Activated naive CD4-positive, alpha-beta T cell treated with anti-CD3 and anti-CD28 coated beads, Interleukin-2, amount 10 ng/mL, durations not matched to agents 7 days and 5 days (primary cell): ENCODE data around the gene SLC40A1.

ENCODE experiments used
- CTCF ChIA-PET: fragments of 350-600 bp; sonication (Branson Sonifier 250); formaldehyde crosslinking; loops from one replicate; lab custom pipeline; 2021; ENCODE audit warnings: antibody characterized with exemption; lab: Charles Lee
- DNase-seq: peaks from one replicate; pipeline ENCODE4 v3.0.0-alpha.2; 2020
- H3K27ac Mint-ChIP-seq: one replicate; pipeline ENCODE4 v1.8.0; 2021; ENCODE audit warnings: mild to moderate bottlenecking, moderate library complexity, mixed read lengths
- H3K27me3 Mint-ChIP-seq: one replicate; pipeline ENCODE4 v1.8.0; 2021; ENCODE audit warnings: mild to moderate bottlenecking, mixed read lengths
- H3K36me3 Mint-ChIP-seq: one replicate; pipeline ENCODE4 v1.8.0; 2021; ENCODE audit warnings: mixed read lengths
- H3K4me1 Mint-ChIP-seq: one replicate; pipeline ENCODE4 v1.8.0; 2021; ENCODE audit warnings: mixed read lengths
- H3K4me3 Mint-ChIP-seq: one replicate; pipeline ENCODE4 v1.8.0; 2021; ENCODE audit warnings: mild to moderate bottlenecking, moderate library complexity, mixed read lengths
- H3K9me3 Mint-ChIP-seq: one replicate; pipeline ENCODE4 v1.8.0; 2021; ENCODE audit warnings: mixed read lengths

The SLC40A1 gene

DNA sequence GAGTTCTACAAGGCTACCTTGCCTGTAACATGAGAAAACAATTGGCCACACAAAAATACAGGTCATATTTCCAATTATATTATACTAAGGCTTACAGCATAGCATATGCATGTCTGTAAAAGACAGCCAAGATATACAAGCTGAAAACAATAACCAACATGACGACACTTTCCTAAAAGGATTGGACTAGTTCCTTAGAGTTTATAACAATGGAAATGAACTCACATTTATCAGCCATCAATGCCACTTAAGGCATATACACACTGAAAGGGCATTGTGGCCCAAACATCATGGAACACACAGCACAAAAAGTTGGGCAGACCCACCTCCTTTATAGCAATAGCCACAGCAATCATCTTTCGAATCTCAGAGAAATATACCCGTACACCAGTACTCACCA is 52.0 kb downstream of the SLC40A1 start:
- H3K9me3 Mint-ChIP-seq = no peaks in the 10 kb centered on the region
- H3K27ac Mint-ChIP-seq = no peak overlapping the region
- no peak overlapping the region for H3K4me3 Mint-ChIP-seq
- H3K27me3 Mint-ChIP-seq = peaks cover 4% of the 10 kb centered on the region
- CTCF ChIA-PET = no interaction called here
- DNase-seq = no peak
- H3K4me1 Mint-ChIP-seq = no peaks in the 10 kb centered on the region
- H3K36me3 Mint-ChIP-seq = no peaks in the 10 kb centered on the region

DNA sequence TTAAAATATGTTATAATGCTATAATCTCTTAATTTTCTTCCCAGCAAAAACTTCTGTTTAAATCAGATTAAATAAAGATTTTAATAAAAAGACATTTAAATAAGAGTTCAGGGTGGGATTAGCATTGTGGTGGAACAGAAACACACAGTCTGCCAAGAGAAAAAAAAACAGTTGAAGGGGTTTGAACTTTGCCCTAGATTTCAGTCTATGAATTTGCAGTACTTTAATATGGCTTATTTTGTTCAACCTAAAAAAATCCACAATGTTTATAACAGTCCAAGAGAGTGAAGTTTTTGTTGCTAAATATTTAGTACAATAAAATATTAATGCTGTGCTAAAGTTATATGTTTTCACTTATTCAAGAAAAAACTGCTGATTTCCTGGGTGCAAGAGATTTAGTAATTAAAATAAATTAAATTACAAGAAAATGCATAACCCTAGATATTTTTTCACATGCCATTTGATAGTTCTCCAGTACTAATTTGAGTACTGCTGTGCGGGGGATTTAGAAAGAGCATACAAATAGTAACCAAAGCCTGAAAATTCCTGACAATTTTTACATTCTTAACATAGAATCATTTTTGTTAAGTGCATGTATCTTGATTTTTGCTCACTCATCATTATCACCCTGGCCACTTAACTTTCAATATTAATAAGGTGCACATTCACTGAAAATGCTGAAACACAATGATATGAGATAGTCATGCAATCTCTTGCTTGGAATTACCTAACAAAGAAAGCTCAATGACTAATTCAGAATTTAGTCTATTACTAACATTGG is 52.6 kb downstream of the SLC40A1 start:
- H3K4me1 Mint-ChIP-seq = no peaks in the 10 kb centered on the region
- no peak overlapping the region for H3K27ac Mint-ChIP-seq
- CTCF ChIA-PET = no interaction called here
- no peaks in the 10 kb centered on the region for H3K9me3 Mint-ChIP-seq
- no peak for DNase-seq
- no peaks in the 10 kb centered on the region for H3K36me3 Mint-ChIP-seq
- peaks cover 4% of the 10 kb centered on the region for H3K27me3 Mint-ChIP-seq
- no peak overlapping the region for H3K4me3 Mint-ChIP-seq

DNA sequence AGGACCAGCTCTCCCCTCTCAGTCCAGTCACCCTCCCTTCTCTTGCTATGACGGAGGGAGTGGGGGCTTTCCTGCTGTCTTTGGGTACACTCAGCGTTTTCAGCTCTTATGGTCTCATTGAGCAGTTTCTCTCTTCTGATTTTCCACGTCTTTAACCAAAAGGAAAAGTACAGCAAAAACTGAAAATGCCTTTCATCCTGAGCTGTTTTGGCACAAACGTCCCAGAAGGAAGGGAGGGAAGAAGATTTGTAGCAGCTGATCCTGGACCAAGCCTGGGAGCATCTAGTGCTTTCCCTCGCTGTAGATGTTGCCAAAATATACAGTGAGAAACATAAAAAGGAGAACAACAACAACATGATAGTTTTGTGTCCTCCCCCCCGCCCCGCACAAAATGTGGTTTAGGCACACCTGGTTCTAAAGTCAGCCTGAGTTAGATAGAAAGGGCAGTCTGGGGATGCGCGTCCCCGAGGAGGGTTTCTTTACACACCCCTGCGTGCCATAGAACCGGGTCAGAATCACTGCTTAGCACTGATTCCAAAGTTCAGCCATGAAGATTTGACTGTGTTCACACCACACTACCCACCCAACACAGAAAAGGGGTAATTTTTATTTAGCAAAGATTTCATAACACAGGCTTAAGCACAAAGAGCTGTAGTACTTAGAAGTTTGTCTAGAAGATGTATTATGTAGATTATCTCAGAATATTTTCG is 53.4 kb downstream of the SLC40A1 start:
- Mint-ChIP-seq H3K27ac (no peak overlapping the region), H3K36me3 (no peaks in the 10 kb centered on the region), H3K9me3 (no peaks in the 10 kb centered on the region), H3K4me1 (no peaks in the 10 kb centered on the region), H3K27me3 (peaks cover 4% of the 10 kb centered on the region), H3K4me3 (no peak overlapping the region)
- CTCF ChIA-PET = no interaction called here
- DNase-seq = no peak

DNA sequence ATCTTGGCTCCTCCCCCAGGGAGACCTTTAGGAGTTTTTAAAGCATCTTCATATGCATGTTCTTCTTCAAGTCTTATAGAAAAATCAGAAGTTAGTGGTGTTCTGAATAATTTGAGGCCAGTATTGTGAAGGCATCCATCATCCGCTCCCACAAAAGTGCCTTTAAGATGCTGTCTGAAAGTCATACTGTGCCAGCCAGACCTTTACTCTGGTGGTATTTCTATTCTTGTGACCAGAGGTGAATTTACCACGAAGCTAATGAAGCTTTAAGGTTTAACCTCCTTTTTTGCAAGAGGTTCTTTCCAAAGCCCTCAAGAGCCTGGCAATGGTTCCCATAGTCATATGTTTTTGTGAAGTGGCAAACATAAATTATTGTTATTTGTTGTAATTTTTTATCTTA is 54.3 kb downstream of the SLC40A1 start:
- H3K4me3 Mint-ChIP-seq = no peak overlapping the region

DNA sequence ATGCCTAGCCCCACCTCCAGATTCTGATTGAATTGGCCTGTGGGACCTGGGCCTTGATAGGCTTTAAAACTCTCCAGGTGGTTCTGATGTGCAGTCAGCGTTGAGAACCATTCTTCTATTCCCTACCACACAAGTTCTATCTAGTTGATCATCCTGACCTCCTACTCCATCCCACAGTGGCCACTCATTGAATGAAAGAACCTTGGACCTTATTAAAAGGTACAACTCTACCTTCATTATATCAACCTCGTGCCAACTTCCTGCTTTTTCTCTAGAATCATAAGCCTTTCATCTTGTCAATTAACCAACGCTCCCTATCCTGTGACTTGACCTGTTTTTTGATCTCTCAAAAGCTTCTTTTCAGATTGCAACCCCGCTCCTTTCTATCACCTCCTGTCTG is 55.8 kb downstream of the SLC40A1 start:
- DNase-seq = no peak
- no peaks in the 10 kb centered on the region for H3K36me3 Mint-ChIP-seq
- H3K9me3 Mint-ChIP-seq = no peaks in the 10 kb centered on the region
- no peaks in the 10 kb centered on the region for H3K4me1 Mint-ChIP-seq
- peaks cover 4% of the 10 kb centered on the region for H3K27me3 Mint-ChIP-seq
- CTCF ChIA-PET = no interaction called here
- no peak overlapping the region for H3K27ac Mint-ChIP-seq
- H3K4me3 Mint-ChIP-seq = no peak overlapping the region

More for the DNA sequence above, 54.3 kb downstream of the SLC40A1 start:
- Mint-ChIP-seq H3K4me1 (no peaks in the 10 kb centered on the region), H3K27ac (no peak overlapping the region), H3K36me3 (no peaks in the 10 kb centered on the region), H3K9me3 (no peaks in the 10 kb centered on the region), H3K27me3 (peaks cover 4% of the 10 kb centered on the region)
- CTCF ChIA-PET = no interaction called here
- no peak for DNase-seq

DNA sequence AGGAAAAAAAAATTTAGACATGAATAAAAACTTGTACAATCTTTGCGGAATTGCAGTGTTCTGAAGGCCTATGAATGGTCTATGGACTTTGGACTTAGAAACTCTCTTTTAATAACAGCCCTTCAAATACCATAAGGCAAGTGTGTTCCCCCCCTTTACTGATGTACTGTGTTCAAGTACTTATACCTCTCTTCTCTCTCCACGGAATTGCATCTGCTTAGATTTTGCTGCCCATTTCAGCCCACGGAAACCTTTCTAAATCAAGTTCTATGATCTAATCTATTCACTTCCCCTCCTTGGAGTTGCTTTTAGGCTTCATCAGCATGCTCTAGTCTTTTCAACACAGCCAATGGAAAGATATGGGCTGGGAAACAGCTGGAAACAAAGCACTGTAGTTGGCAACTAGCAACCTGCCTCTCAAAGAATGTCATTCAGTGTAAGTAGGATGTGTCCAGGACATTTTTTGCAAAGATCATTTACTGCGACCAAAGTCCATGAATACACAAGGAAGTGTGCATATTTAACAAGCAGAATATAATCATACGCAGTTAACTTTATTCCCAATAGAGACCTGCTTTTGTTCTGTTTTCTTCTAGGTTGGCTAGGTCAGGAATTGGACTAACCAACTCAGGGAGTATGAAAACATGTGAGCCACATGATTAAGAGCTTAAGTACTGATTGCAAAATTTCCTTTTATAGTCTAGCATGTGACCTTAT is 58.0 kb downstream of the SLC40A1 start:
- no peak for DNase-seq
- CTCF ChIA-PET = no interaction called here
- no peak overlapping the region for H3K4me3 Mint-ChIP-seq
- peaks cover 11% of the 10 kb centered on the region for H3K27me3 Mint-ChIP-seq
- no peak overlapping the region for H3K27ac Mint-ChIP-seq
- H3K4me1 Mint-ChIP-seq = no peaks in the 10 kb centered on the region
- H3K36me3 Mint-ChIP-seq = no peaks in the 10 kb centered on the region
- H3K9me3 Mint-ChIP-seq = no peaks in the 10 kb centered on the region

DNA sequence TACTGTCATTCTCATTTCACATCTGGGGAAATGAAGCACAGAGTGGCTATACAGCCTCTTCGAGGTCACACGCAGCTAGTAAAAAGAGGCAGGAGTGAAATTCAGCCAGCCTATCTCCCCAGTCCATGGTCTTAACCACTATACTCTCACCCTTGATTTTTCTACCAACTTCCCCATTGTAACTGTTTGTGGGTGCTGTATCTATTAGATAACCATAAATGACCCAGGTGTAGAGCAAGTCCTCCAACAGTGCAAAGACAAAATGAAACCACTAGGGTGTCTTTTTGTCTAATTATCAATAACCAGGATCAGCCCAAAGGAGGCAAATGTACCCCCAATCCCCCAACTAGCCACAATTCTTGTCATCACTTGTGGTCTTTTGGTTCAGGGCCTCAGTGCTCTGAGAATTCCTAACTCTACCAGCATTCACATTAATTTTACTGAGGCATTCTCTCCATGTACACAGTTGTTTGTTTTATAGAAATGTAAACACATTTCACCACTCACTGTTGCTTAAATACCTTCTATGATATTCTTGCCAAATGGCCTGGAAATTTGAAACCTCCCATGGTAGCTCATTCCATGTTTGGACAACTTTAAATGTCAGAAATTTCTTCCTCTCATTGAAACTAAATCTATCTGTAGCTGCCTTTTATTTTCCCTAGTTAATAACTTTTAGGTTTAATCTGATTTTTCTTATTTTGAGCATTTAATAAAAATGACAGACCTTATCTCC is 58.7 kb downstream of the SLC40A1 start:
- no peaks in the 10 kb centered on the region for H3K36me3 Mint-ChIP-seq
- CTCF ChIA-PET = no interaction called here
- DNase-seq = no peak
- H3K9me3 Mint-ChIP-seq = no peaks in the 10 kb centered on the region
- H3K4me3 Mint-ChIP-seq = no peak overlapping the region
- peaks cover 9% of the 10 kb centered on the region for H3K27me3 Mint-ChIP-seq
- H3K4me1 Mint-ChIP-seq = no peaks in the 10 kb centered on the region
- no peak overlapping the region for H3K27ac Mint-ChIP-seq

DNA sequence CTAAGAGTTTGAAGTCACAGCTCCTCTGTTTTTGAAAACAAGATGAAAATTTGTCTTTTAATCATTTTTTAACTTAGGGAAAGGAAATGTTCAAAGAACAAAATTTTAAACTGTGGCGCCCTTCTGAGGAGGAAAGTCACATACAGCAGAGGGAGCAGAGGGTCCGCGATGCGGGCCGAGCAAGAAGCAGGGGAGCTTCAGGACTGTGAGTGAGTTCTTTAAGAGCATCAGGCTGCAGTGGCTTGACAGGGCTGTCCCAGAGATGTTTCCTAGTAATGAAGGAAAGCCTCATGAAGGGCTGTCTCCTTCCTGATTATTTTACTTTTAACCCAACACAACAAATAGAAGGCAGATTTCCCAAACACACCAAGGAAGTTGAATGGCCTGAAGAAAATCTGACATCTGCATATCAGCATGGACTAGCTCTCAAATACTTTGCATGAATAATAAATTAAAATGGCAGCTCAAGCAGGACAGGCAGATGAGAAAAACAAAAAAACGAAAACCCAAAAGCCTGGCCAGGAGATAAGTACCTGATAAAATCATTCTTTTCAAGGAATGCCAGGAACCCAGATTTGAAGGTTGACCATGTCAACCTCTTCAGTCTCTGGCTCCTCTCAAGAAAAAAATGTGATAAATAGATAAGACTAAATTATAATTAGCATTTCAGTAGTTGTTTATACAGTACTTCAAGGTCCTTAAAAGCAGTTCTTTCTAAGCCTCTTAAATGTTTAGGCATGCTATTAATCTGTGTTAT is 60.8 kb downstream of the SLC40A1 start:
- CTCF ChIA-PET = no interaction called here
- H3K9me3 Mint-ChIP-seq = no peaks in the 10 kb centered on the region
- H3K27ac Mint-ChIP-seq = no peak overlapping the region
- H3K36me3 Mint-ChIP-seq = no peaks in the 10 kb centered on the region
- peaks cover 8% of the 10 kb centered on the region for H3K27me3 Mint-ChIP-seq
- no peak overlapping the region for H3K4me3 Mint-ChIP-seq
- no peak for DNase-seq
- no peaks in the 10 kb centered on the region for H3K4me1 Mint-ChIP-seq

DNA sequence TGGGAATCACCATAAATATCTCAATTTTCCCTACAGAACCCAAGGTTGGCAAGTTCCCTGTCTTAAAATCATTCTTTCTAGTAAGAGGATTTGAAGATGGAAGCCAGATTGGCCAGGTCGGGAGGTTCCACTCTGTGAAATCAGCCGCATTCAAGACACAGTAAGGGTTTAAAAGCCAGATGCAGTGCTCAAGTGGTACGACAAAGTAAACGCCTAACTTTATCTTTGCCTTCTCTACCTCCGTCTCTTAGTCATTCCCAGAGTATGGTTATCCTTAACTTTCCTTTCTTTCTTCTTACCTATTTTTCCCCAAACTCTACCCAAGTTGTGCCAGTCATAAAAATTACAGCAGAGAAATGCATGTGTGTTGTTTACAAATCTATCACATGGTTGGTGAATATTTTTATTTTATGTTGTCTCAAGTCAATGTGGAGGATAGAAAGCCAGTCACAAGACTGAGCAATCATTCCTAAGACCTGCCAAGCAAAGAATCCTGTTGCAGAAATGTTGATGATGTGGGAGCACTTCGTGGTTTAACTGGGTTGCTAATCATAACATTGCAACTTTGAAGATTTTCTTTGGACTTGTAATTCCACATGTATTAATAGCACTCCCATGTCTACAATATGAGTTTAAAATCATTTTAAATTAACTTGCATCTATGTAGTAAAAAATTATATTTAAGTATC is 62.6 kb downstream of the SLC40A1 start:
- Mint-ChIP-seq H3K27ac (no peak overlapping the region), H3K4me1 (no peaks in the 10 kb centered on the region), H3K9me3 (no peaks in the 10 kb centered on the region), H3K4me3 (no peak overlapping the region), H3K36me3 (no peaks in the 10 kb centered on the region), H3K27me3 (peaks cover 8% of the 10 kb centered on the region)
- CTCF ChIA-PET = no interaction called here
- no peak for DNase-seq

DNA sequence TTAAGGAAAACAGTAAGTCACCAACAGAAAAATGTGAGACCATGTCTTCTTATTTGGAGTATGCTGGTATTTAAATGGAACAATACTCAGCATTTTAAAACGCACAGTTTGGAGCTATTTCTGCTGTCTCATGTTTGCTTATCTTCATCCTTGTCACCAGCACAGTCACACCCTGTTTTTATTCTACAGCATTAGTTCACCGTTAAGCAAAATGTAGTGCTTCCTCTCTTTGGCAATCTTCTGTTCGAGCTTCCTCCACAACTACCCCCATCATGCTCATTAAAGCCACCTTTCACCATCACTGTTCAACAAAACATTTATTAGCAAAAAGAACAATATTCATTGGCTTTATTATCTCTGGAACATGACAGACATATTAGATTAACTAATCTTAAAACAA is 64.0 kb downstream of the SLC40A1 start:
- no peaks in the 10 kb centered on the region for H3K9me3 Mint-ChIP-seq
- no peaks in the 10 kb centered on the region for H3K36me3 Mint-ChIP-seq
- H3K27ac Mint-ChIP-seq = no peak overlapping the region
- H3K27me3 Mint-ChIP-seq = peaks cover 12% of the 10 kb centered on the region
- no peak for DNase-seq
- H3K4me3 Mint-ChIP-seq = no peak overlapping the region
- CTCF ChIA-PET = interaction anchor here (0.7 kb wide), 1 partner anchor 1512 kb away, joined by 3 read pairs; no protein-coding TSS in a partner anchor
- H3K4me1 Mint-ChIP-seq = no peaks in the 10 kb centered on the region

DNA sequence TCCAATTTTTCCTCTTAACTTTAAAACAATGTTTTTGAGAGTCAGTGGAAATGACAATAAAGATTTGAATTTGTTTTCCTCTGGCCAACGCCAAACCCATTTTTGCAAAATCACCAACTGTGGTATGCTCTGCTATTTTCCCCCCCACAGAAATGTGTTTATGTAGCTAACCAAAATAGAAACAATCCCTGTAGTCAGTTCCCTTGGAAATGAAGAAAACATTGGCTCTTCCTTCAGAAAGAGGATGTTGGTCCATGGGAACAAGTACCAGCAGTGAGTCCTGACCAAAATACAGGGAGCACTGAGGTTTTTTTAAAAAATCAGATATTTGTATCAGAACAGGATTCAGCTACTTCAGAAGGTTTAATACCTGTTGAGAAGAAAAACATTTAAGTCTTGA is 65.3 kb downstream of the SLC40A1 start:
- CTCF ChIA-PET = no interaction called here

DNA sequence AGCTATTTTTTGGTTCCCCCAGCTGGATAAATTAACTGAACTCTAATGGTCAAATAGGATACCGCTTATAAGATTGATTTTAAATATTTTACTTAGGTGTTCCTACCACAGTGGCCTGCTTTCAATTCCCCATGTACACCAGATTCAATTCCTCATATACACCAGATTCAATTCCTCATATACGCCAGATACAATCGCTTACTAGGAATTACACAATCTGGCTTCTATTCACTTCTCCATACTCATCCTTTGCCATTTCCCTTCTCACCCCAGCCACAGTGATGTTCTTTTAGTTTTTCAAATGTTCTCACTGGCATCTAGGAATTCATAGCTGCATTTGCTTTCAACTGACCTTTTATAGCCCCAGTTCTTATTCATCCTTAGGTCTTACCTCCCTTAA is 66.5 kb downstream of the SLC40A1 start:
- H3K9me3 Mint-ChIP-seq = no peaks in the 10 kb centered on the region
- H3K27me3 Mint-ChIP-seq = peaks cover 10% of the 10 kb centered on the region
- H3K36me3 Mint-ChIP-seq = no peaks in the 10 kb centered on the region
- no peaks in the 10 kb centered on the region for H3K4me1 Mint-ChIP-seq
- no peak for DNase-seq
- CTCF ChIA-PET = no interaction called here
- no peak overlapping the region for H3K27ac Mint-ChIP-seq
- H3K4me3 Mint-ChIP-seq = no peak overlapping the region

More for the DNA sequence above, 65.3 kb downstream of the SLC40A1 start:
- Mint-ChIP-seq H3K36me3 (no peaks in the 10 kb centered on the region), H3K4me3 (no peak overlapping the region), H3K27me3 (peaks cover 14% of the 10 kb centered on the region), H3K9me3 (no peaks in the 10 kb centered on the region), H3K27ac (no peak overlapping the region), H3K4me1 (no peaks in the 10 kb centered on the region)
- no peak for DNase-seq

DNA sequence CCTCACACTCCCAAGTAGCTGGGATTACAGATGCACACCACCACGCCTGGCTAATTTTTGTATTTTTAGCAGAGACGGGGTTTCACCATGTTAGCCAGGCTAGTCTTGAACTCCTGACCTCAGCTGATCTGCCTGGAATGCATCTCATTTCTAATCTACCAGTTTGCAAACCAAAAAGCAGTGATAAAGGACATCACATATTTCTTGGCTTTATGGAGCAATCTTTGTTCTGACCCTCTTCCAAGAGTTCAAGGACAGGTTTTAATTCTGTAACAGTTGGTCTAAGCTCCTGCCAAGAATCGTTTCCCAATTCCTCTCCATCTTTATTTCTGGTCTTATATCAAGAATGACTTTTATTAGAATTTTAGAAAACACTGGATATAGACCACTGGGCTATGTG is 67.7 kb downstream of the SLC40A1 start:
- peaks cover 8% of the 10 kb centered on the region for H3K27me3 Mint-ChIP-seq
- no peaks in the 10 kb centered on the region for H3K36me3 Mint-ChIP-seq
- no peak for DNase-seq
- no peaks in the 10 kb centered on the region for H3K9me3 Mint-ChIP-seq
- CTCF ChIA-PET = interaction anchor here (0.7 kb wide), 1 partner anchor 103 kb away, joined by 4 read pairs; no protein-coding TSS in a partner anchor
- no peak overlapping the region for H3K27ac Mint-ChIP-seq
- H3K4me1 Mint-ChIP-seq = no peaks in the 10 kb centered on the region
- no peak overlapping the region for H3K4me3 Mint-ChIP-seq
